SJSA1 (cell line): ENCODE results near the gene OR2A7. TPM values are rescaled to one million over a fixed set of nuclear protein-coding genes. Genes with fewer than 3 reads are reported as not detected.
"Not testable (repeated sequence)": the region's sequence is repeated elsewhere in the genome, so short reads cannot be mapped to it uniquely, and the experiment has no call there.

Source experiments
- DNase-seq, 2 experiments: peaks; one replicate each; pipeline ENCODE4 v3.0.0-alpha.2; 2015 to 2020; ENCODE audit warnings: low spot score in 2 of 2, low read depth in 1 of 2
- H3K27ac ChIP-seq: fragments of 250-450 bp; sonication (Bioruptor Pico); 2 replicates; pipeline ENCODE4 v1.5.1; 2020; ENCODE audit warnings: mild to moderate bottlenecking, moderate library complexity
- H3K27me3 ChIP-seq: fragments of 250-450 bp; sonication (Bioruptor Pico); replicated peaks from 2 replicates; pipeline ENCODE4 v1.5.1; 2020; ENCODE audit warnings: mild to moderate bottlenecking, moderate library complexity
- H3K36me3 ChIP-seq: fragments of 250-450 bp; sonication (Bioruptor Pico); 2 replicates; pipeline ENCODE4 v1.5.1; 2020; ENCODE audit warnings: mild to moderate bottlenecking
- H3K4me1 ChIP-seq: fragments of 250-450 bp; sonication (Bioruptor Pico); replicated peaks from 2 replicates; pipeline ENCODE4 v1.6.1; 2021; ENCODE audit warnings: mild to moderate bottlenecking
- H3K4me3 ChIP-seq: fragments of 250-450 bp; sonication (Bioruptor Pico); 2 replicates; pipeline ENCODE4 v1.5.1; 2020; ENCODE audit warnings: mild to moderate bottlenecking
- H3K9me3 ChIP-seq: fragments of 250-450 bp; sonication (Bioruptor Pico); replicated peaks from 2 replicates; pipeline ENCODE4 v1.5.1; 2020; ENCODE audit warnings: mild to moderate bottlenecking
- total RNA-seq: library from RNA; depleted of rRNA; stranded (reverse); fragments of >200 nt; shearing (Covaris generic); gene quantifications from 2 replicates; pipeline ENCODE4 v1.2.3, GENCODE V29; 2014; rRNA removed

The OR2A7 gene
- total RNA-seq, 1 experiment from 2014 or later: not detected

GRCh38 chr7:144231027-144231426 lies 33.6 kb downstream of the OR2A7 start:
- DNase-seq, H3K27me3 ChIP-seq, H3K4me1 ChIP-seq, H3K9me3 ChIP-seq, H3K27ac ChIP-seq, H3K4me3 ChIP-seq, H3K36me3 ChIP-seq: not testable (repeated sequence)

GRCh38 chr7:144228810-144229209 lies 35.8 kb downstream of the OR2A7 start:
- H3K27ac ChIP-seq, DNase-seq, H3K36me3 ChIP-seq, H3K4me1 ChIP-seq, H3K4me3 ChIP-seq, H3K27me3 ChIP-seq, H3K9me3 ChIP-seq: not testable (repeated sequence)

DNA sequence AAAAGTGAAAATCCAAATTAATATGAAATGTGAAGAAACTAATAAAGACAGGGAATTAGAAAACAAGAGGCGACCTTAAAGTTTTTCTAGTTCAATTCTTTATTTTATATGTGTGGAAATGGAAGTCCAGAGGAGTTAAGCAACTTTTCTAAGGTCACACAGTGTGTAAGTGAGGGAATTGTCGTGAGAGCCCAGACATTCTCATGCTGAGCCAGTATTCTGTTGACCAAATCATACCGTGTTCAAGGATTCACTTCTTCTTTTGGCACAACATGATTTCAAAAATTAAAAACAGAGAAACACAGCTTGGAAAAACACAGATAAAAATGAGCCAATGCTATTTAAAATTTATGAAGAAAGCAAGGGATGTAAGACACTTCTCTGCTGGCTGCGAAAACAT lies 37.7 kb downstream of the OR2A7 start:
- not testable (repeated sequence) for H3K27ac ChIP-seq, H3K36me3 ChIP-seq, DNase-seq, H3K27me3 ChIP-seq, H3K4me3 ChIP-seq, H3K4me1 ChIP-seq, H3K9me3 ChIP-seq

GRCh38 chr7:144223675-144224074 lies 40.9 kb downstream of the OR2A7 start:
- DNase-seq, H3K27ac ChIP-seq, H3K9me3 ChIP-seq, H3K4me1 ChIP-seq, H3K27me3 ChIP-seq, H3K4me3 ChIP-seq, H3K36me3 ChIP-seq: not testable (repeated sequence)

DNA sequence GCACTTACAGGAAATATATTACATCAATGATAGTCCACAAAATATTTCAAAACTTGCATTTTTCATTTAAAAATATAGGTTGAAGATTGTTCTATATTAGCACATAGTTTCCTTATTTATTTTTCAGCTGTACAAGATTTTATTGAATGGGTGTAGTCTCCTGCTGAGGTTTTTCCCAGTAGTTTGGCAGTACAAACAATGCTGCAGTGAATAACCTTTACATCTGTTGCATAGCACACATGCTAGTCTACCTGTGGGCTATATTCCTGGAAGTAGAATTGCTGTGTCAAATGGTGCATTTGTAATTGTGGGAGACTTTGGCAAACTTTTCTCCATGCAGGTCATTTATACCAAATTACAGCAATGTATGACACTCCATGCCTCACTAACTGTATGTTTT lies 44.1 kb downstream of the OR2A7 start:
- H3K27ac ChIP-seq, DNase-seq, H3K9me3 ChIP-seq: not testable (repeated sequence)

DNA sequence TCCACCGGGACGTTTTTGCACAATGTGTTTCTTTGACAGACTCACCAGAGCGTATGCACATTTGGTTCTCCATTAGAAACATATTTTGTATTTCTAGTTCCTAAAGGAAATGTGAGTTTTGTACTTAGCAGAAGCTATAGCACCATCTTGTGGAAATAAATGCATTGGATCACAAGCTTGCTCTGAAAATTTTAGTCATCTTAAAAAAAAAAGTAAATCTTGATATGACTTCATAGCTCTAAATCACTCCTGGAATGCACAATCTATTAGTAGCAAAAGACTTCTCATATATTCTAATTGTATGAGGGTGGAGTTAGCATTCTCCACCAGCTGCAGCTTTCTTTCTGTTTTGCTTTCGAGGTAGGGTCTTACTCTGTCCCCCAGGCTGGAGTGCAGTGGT lies 45.4 kb downstream of the OR2A7 start:
- not testable (repeated sequence) for H3K4me3 ChIP-seq, DNase-seq, H3K36me3 ChIP-seq, H3K9me3 ChIP-seq, H3K4me1 ChIP-seq, H3K27ac ChIP-seq, H3K27me3 ChIP-seq

More for the DNA sequence above, 44.1 kb downstream of the OR2A7 start:
- H3K36me3 ChIP-seq, H3K4me1 ChIP-seq, H3K4me3 ChIP-seq, H3K27me3 ChIP-seq: not testable (repeated sequence)

DNA sequence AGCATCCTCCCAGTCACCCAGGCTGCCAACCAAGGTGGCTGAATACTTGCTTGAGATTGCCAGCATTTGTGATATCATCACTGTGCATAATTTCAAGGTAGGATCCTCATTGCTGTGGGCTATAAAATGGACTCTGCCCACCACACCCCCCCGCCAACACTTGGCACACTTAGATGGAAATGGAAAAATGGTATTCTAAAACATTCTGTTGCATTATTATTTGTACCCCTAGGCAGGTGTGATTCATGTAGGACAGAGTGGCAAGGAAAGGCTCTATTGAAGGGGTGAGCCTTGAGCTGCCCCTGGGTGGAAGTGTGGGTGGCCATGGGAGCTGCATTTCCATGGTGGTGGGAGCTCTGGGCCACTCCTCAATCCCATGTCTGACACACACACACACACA lies 46.0 kb downstream of the OR2A7 start:
- not testable (repeated sequence) for H3K27me3 ChIP-seq

DNA sequence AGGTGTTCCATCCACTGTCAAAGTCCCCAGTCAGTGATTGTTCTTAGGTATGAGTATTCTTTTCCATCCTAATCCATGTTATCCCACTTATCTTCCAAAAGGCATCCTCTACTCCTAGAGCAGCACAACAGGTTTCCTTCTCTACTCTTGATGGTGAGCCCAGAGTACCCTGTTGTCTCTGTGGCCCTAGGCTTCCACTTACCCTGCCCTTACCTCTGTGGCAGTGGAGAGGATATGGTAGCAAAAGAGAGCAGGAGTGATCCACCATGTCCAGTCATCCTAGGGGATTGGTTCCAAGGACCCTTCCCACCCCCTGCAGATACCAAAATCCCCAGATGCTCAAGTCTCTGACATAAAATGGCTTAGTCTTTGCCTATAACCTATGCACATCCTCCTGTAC lies 47.4 kb downstream of the OR2A7 start:
- not testable (repeated sequence) for H3K4me1 ChIP-seq, H3K4me3 ChIP-seq, H3K27me3 ChIP-seq, DNase-seq, H3K27ac ChIP-seq, H3K9me3 ChIP-seq, H3K36me3 ChIP-seq

More for the DNA sequence above, 46.0 kb downstream of the OR2A7 start:
- not testable (repeated sequence) for DNase-seq, H3K9me3 ChIP-seq, H3K36me3 ChIP-seq, H3K4me3 ChIP-seq, H3K4me1 ChIP-seq, H3K27ac ChIP-seq

Other genes with a start within 250 kb of the OR2A7 start
- not detected in 2 replicates for gene OR2A5, start 215.8 kb downstream of the OR2A7 start, total RNA-seq
- gene OR2A25, start 195.0 kb downstream of the OR2A7 start, total RNA-seq: not detected in 2 replicates
- gene OR2A12, start 178.5 kb downstream of the OR2A7 start, total RNA-seq: not detected in 2 replicates
- gene OR2A2, start 155.2 kb downstream of the OR2A7 start, total RNA-seq: not detected in 2 replicates
- gene OR2A14, start 141.6 kb downstream of the OR2A7 start, total RNA-seq: not detected in 2 replicates
- gene CTAGE4, start 81.3 kb downstream of the OR2A7 start, total RNA-seq: not detected in 2 replicates
- 0.53 TPM in 1 of 2 replicates, not detected in the other for gene ARHGEF35, start 69.0 kb downstream of the OR2A7 start, total RNA-seq
- not detected in 2 replicates for gene OR2A42, start 25.2 kb downstream of the OR2A7 start, total RNA-seq
- gene CTAGE8, start 4.5 kb upstream of the OR2A7 start, total RNA-seq: not detected in 2 replicates
- gene OR2A1, start 47.6 kb upstream of the OR2A7 start, total RNA-seq: not detected in 2 replicates
- 0.13 and 0.29 TPM in 2 replicates for gene ARHGEF5, start 90.6 kb upstream of the OR2A7 start, total RNA-seq
- gene NOBOX, start 138.9 kb upstream of the OR2A7 start, total RNA-seq: not detected in 2 replicates